Transverse colon (tissue), 4 donors: ENCODE measurements around the gene GARNL3. TPM values are rescaled to one million over a fixed set of nuclear protein-coding genes. Genes with fewer than 3 reads are reported as not detected.

ENCODE experiments used
- DNase-seq: peaks from one replicate; pipeline ENCODE4 v3.0.0-alpha.2; 2019
- H3K27ac ChIP-seq, 4 donors: fragments of 200-600 bp; sonication (generic); 2 replicates each; pipeline ENCODE4 v1.5.1; 2016 to 2018; ENCODE audit warnings: inconsistent platforms in 4 of 4
- H3K27me3 ChIP-seq: fragments of 200-600 bp; sonication (generic); 2 replicates; pipeline ENCODE4 v1.5.1; 2017; ENCODE audit warnings: inconsistent platforms
- H3K36me3 ChIP-seq, 4 donors: fragments of 200-600 bp; sonication (generic); 2 replicates each; pipeline ENCODE4 v1.5.1; 2017 to 2019; ENCODE audit warnings: inconsistent platforms in 4 of 4
- H3K4me1 ChIP-seq, 4 donors: fragments of 200-600 bp; sonication (generic); 2 replicates each; pipeline ENCODE4 v1.5.1; 2017 to 2020; ENCODE audit warnings: inconsistent platforms in 4 of 4
- H3K4me3 ChIP-seq, 4 donors: fragments of 200-600 bp; sonication (generic); 1 replicate in 1 of 4; 2 replicates in 3 of 4; pipeline versions ENCODE4 v1.5.1 to v1.6.1; 2017 to 2019; ENCODE audit warnings: inconsistent platforms in 4 of 4
- H3K9me3 ChIP-seq, 2 donors: fragments of 200-600 bp; sonication (generic); 2 replicates each; pipeline ENCODE4 v1.5.1; 2017 to 2019; ENCODE audit warnings: inconsistent platforms in 2 of 2
- EP300 ChIP-seq: sonication (generic); formaldehyde crosslinking; IDR thresholded peaks from one replicate; pipeline ENCODE4 v1.6.1; 2017; ENCODE audit warnings: antibody characterized with exemption, low read depth
- POLR2A ChIP-seq: fragments of 450-650 bp; IDR thresholded peaks from one replicate; pipeline ENCODE4 v1.6.1; 2016; ENCODE audit warnings: antibody characterized with exemption, mild to moderate bottlenecking, moderate library complexity
- POLR2AphosphoS5 ChIP-seq, 3 donors: sonication (generic); formaldehyde crosslinking; IDR thresholded peaks; one replicate each; pipeline ENCODE4 v1.6.1; 2016; ENCODE audit warnings: antibody characterized with exemption in 3 of 3
- WGBS, 2 donors: methylation state at CpG; one replicate each; pipeline ENCODE4 v1.1.5; 2018; ENCODE audit warnings: low coverage in 1 of 2; 5-methylcytosine and 5-hydroxymethylcytosine counted together
- in situ Hi-C, 4 donors: fragments of 200-750 bp; cut with MboI; loops; one replicate each; pipeline versions ENCODE4 v1.15.0 to v1.15.1; 2017; ENCODE audit warnings: low sequenced_read_pairs in 3 of 4, low pct_ligation_motif_present in 1 of 4, low pct_unique_long_range_greater_than_20kb in 1 of 4
- intact Hi-C: fragments of 100-400 bp; cut with DNase I; formaldehyde crosslinking; loops from one replicate; pipeline ENCODE4 v1.15.1; 2023; ENCODE audit warnings: low total_unique reads
- total RNA-seq, 4 donors: library from RNA; depleted of rRNA; stranded (reverse); fragments of >200 nt; gene quantifications; one replicate each; pipeline ENCODE4 v1.1.0, GENCODE V29; 2016
- TF ChIP-seq, protein P1 (sequence below), 5 experiments: fragments of 200-600 bp in 3 of 5; fragments of 450-650 bp in 2 of 5; sonication (generic) in 3 of 5; IDR thresholded peaks; 1 replicate in 2 of 5; 2 replicates in 3 of 5; pipeline ENCODE4 v1.5.1; 2016 to 2017; ENCODE audit warnings: antibody characterized with exemption in 5 of 5, inconsistent platforms in 3 of 5, mild to moderate bottlenecking in 2 of 5, moderate library complexity in 1 of 5

GARNL3 gene
- total RNA-seq, 4 donors from 2014 or later: 6.0 to 19.5 (median 11.8) TPM

DNA sequence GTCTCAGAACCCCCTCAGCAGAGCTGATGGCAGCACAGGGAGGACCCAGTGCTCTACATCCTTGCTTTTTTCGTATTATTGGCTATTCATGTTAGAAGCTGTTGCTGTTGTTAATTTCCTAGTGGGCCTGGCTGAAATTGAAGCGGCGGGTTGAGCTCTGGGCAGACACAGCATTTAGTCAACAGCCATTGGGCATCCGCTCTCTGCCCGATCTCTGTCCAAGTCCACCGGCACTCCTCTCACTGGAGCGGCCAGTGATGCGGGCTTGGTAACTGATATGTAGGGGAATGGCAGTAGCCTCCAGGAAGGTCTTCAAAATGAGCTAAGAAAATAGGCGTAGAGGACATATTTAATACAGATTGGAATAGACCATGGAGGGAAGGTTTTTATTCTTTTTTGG, 1.3 kb upstream of the GARNL3 start:
- Histone ChIP-seq H3K4me1 (peaks cover 0 to 16% (median 0%) of the 10 kb centered on the region in 4 donors), H3K4me3 (no peak overlapping the region), H3K9me3 (no peaks in the 10 kb centered on the region), H3K27me3 (no peaks in the 10 kb centered on the region), H3K27ac (no peak overlapping the region), H3K36me3 (no peaks in the 10 kb centered on the region)
- DNase-seq: no peak
- in situ Hi-C loops: no loop called here
- TF ChIP-seq, protein P1, sequence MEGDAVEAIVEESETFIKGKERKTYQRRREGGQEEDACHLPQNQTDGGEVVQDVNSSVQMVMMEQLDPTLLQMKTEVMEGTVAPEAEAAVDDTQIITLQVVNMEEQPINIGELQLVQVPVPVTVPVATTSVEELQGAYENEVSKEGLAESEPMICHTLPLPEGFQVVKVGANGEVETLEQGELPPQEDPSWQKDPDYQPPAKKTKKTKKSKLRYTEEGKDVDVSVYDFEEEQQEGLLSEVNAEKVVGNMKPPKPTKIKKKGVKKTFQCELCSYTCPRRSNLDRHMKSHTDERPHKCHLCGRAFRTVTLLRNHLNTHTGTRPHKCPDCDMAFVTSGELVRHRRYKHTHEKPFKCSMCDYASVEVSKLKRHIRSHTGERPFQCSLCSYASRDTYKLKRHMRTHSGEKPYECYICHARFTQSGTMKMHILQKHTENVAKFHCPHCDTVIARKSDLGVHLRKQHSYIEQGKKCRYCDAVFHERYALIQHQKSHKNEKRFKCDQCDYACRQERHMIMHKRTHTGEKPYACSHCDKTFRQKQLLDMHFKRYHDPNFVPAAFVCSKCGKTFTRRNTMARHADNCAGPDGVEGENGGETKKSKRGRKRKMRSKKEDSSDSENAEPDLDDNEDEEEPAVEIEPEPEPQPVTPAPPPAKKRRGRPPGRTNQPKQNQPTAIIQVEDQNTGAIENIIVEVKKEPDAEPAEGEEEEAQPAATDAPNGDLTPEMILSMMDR (IDR thresholded peaks at IDR 0.05): no peak
- WGBS, 2 donors: 97% methylated on average over 9 of the region's 9 CpGs; no CpG with 5 or more reads in 1 of the 2 donors
- intact Hi-C loops: no loop called here

DNA sequence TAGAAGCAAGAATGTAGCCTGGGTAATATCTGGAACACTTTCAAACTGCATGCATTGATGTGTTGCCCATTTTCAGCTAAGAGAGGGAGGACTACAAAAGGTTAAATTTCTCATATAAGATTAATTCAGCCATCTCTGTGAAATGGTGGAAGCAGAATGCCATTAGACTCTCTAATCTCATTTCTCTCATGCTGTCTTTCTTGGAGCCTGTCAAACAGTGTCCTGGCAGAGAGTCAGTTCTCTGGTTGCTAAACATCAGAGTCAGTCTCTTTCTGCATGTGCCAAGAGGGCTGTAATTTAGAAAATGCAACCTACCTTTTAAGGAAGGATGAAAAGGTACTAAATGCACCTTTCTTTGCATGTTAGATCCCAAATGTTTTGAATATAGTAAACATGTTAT, 910 bp upstream of the GARNL3 start:
- in situ Hi-C loops (no loop called here), intact Hi-C loops (no loop called here)
- Histone ChIP-seq H3K36me3 (no peaks in the 10 kb centered on the region), H3K4me3 (no peak overlapping the region), H3K9me3 (no peaks in the 10 kb centered on the region), H3K27me3 (no peaks in the 10 kb centered on the region), H3K4me1 (peaks cover 0 to 16% (median 0%) of the 10 kb centered on the region in 4 donors), H3K27ac (no peak overlapping the region)
- DNase-seq: no peak
- TF ChIP-seq POLR2AphosphoS5 (IDR thresholded peaks at IDR 0.05): no peak
- TF ChIP-seq POLR2A: no peak
- no peak for TF ChIP-seq EP300
- TF ChIP-seq, protein P1 (IDR thresholded peaks at IDR 0.05): no peak

- H3K4me1 ChIP-seq: peaks cover 0 to 16% (median 0%) of the 10 kb centered on the region in 4 donors
- H3K9me3 ChIP-seq: no peaks in the 10 kb centered on the region
- in situ Hi-C loops: no loop called here
- H3K4me3 ChIP-seq: no peak overlapping the region
- 61 to 80% methylated on average over 3 to 5 of the region's 5 CpGs for WGBS, 2 donors
- intact Hi-C loops: no loop called here
- TF ChIP-seq POLR2AphosphoS5 (IDR thresholded peaks at IDR 0.05) (no peak), EP300 (no peak), POLR2A (no peak)
- TF ChIP-seq, protein P1 (IDR thresholded peaks at IDR 0.05): no peak
- no peak overlapping the region for H3K27ac ChIP-seq
- DNase-seq: no peak
- H3K27me3 ChIP-seq: no peaks in the 10 kb centered on the region
- H3K36me3 ChIP-seq: no peaks in the 10 kb centered on the region
Measured at GRCh38 chr9:127267793-127268525, 3.4 kb downstream of the GARNL3 start.

DNA sequence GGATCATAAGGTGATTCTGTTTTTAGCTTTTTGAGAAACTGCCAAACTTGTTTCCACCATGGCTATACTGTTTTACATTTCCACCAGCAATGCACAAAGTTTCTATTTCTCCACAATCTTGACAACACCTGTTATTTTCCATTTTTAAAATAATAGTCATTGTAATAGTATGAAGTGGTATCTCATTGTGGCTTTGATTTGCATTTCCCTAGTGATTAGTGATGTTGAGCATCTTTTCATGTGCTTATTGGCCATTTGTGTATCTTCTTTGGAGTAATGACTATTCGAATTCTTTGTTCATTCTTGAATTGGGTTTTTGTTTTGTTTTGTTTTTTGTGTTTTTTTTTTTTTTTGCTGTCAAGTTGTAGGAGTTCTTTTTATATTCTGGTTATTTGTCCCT, 4.9 kb downstream of the GARNL3 start:
- no peaks in the 10 kb centered on the region for H3K9me3 ChIP-seq
- 89% methylated on average over 1 of the region's 1 CpG for WGBS, 2 donors
- TF ChIP-seq POLR2AphosphoS5 (IDR thresholded peaks at IDR 0.05) (no peak), POLR2A (no peak)
- H3K4me1 ChIP-seq: peaks cover 0 to 4% (median 0%) of the 10 kb centered on the region in 4 donors
- no peak overlapping the region for H3K4me3 ChIP-seq
- intact Hi-C loops (no loop called here), in situ Hi-C loops (no loop called here)
- DNase-seq: no peak
- H3K36me3 ChIP-seq: no peaks in the 10 kb centered on the region
- no peak overlapping the region for H3K27ac ChIP-seq
- H3K27me3 ChIP-seq: no peaks in the 10 kb centered on the region

DNA sequence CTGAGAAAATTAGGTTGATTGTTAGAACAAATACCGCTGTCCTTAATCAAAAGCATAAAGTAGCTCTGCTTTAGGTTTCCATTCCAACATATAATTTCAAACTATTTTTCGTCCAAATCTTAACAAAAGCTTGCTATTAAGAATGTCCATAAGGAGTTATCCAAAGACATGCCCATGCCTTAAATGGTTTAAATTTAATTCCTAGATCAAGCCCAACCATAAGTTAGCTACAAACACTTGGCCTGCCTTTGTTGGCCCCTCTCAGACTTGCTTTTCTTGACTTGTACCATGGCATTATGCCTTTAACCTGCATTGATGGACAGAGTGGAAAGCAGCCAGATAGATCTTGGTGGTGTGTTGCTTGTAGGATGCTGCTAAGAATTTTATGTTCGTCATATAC, 8.8 kb downstream of the GARNL3 start:
- Histone ChIP-seq H3K4me3 (no peak overlapping the region), H3K27ac (no peak overlapping the region), H3K9me3 (no peaks in the 10 kb centered on the region), H3K27me3 (no peaks in the 10 kb centered on the region), H3K36me3 (no peaks in the 10 kb centered on the region), H3K4me1 (peaks cover 0 to 5% (median 0%) of the 10 kb centered on the region in 4 donors)
- no peak for TF ChIP-seq POLR2AphosphoS5 (IDR thresholded peaks at IDR 0.05)
- TF ChIP-seq POLR2A: no peak
- no peak for TF ChIP-seq EP300
- TF ChIP-seq, protein P1 (IDR thresholded peaks at IDR 0.05): no peak
- intact Hi-C loops (no loop called here), in situ Hi-C loops (no loop called here)
- no peak for DNase-seq
- 67 to 90% methylated on average over 1 to 3 of the region's 3 CpGs for WGBS, 2 donors
